Measurements from ENCODE around the gene FAM168A.

Gene FAM168A

DNA sequence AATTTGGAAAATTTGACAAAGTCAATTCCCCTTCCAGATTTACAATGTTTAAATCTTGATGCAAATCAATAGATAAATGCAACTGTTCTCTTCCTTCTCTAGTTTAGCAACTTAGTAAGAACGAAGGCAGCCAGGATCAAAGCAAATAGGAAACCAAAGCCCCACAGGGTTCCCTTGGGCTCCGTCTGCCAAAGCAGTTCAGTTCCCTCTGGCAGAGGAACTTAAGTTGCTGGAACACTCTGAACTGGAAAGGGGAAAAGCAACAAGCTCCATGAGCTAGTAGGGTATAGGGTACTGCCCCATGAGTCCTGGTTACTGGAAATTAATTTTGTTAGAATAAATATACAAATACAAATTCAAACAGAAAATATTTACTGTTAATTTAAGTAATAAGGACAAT lies 130.4 kb downstream of the FAM168A start:
- no peak for DNase-seq (ENCODE audit: low read depth)
- no peak overlapping the region for H3K4me3 ChIP-seq (ENCODE audit: low read depth, low read length)
- TF ChIP-seq, protein P1, sequence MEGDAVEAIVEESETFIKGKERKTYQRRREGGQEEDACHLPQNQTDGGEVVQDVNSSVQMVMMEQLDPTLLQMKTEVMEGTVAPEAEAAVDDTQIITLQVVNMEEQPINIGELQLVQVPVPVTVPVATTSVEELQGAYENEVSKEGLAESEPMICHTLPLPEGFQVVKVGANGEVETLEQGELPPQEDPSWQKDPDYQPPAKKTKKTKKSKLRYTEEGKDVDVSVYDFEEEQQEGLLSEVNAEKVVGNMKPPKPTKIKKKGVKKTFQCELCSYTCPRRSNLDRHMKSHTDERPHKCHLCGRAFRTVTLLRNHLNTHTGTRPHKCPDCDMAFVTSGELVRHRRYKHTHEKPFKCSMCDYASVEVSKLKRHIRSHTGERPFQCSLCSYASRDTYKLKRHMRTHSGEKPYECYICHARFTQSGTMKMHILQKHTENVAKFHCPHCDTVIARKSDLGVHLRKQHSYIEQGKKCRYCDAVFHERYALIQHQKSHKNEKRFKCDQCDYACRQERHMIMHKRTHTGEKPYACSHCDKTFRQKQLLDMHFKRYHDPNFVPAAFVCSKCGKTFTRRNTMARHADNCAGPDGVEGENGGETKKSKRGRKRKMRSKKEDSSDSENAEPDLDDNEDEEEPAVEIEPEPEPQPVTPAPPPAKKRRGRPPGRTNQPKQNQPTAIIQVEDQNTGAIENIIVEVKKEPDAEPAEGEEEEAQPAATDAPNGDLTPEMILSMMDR (IDR thresholded peaks at IDR 0.05; ENCODE audit: insufficient read depth, low read depth, low read length, missing control alignments) = no peak

DNA sequence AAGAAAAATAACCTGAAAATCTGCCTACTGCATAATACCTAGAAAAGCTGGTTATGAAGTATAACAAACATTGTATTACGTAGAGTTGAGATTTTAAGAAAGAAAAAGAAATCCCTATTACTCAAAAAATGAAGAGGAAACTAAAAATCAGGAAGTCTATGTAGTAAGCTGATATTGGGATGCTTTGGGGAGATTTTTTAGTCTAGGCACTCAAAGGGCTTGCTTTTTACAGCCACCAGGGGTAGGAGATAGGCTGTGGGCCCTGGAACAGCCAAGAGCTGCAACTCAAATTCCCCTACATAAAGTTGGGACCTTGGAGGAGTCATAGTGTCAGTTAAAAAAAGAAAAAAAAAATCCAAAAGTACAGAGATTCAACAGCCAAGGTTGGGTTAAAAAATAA lies 131.3 kb downstream of the FAM168A start:
- no peak for DNase-seq (ENCODE audit: low read depth)
- H3K4me3 ChIP-seq (ENCODE audit: low read depth, low read length) = no peak overlapping the region
- TF ChIP-seq, protein P1 (IDR thresholded peaks at IDR 0.05; ENCODE audit: insufficient read depth, low read depth, low read length, missing control alignments) = no peak

DNA sequence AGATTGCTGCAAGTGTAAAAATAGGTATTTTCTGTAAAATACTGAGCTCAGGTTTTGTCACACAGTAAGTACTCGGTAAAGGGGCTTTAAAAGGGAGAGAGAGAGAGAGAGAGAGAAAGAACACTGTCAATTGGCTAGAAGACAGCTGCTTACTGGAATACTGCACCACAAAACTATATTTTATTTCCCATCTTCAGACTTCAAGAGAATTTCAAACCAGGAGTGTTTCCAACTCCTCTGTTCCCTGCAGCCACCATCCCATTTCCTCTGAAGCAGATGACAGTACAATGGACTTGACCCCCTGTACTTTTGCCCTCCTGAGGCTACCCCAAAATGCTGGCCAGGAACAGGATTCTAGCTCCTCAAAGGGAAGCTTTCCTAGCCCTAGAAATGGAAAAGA lies 132.0 kb downstream of the FAM168A start:
- no peak for DNase-seq (ENCODE audit: low read depth)
- TF ChIP-seq, protein P1 (IDR thresholded peaks at IDR 0.05; ENCODE audit: insufficient read depth, low read depth, low read length, missing control alignments) = no peak
- H3K4me3 ChIP-seq (ENCODE audit: low read depth, low read length) = no peak overlapping the region

DNA sequence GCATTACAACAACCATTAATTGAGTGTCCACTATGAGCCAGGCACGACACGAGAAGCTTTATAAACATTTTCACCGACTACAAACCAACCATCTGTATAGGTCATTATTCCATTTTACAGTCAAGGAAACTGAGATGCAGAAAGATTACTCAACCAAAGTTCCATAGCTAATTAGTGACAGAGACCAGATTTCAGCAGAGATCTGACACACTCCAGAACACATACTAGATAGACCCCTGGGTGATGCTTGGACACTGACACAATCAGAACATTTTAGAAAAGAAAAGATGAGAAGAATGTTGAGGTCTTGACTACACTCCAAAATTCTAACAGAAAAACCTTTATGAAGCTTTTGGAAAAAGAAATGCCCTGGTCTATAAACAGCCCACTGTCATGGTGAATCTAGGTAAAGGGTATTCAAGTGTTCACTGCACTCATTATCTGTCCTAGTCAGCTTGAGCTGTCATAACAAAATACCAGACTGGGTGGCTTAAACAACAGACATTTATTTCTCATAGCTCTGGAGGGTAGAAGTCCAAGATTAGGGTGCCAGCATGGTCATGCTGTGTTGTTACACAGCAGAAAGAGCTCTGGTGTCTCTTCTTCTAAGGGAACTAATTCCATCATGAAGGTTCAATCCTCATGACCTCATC lies 132.8 kb downstream of the FAM168A start:
- TF ChIP-seq, protein P1 (IDR thresholded peaks at IDR 0.05; ENCODE audit: insufficient read depth, low read depth, low read length, missing control alignments) = no peak
- H3K4me3 ChIP-seq (ENCODE audit: low read depth, low read length) = no peak overlapping the region
- no peak for DNase-seq (ENCODE audit: low read depth)

DNA sequence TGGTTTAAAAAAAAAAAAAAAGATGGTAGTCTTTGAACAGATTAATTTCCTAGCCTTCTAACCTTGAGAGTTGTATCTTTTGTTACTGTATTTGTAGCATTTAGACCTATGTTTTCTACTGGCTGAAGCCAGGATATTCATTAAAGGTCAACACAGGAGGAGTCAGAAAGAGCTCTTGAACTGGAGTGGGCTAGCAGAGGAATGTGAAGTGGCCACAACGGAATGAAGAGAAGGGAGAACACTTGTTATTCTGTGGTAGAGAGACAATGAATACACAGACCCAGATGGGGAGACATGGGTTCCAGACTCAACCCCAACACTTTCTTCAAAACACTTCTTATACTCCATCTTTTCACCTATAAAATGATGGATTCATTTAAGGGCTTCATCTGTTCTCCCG lies 133.6 kb downstream of the FAM168A start:
- DNase-seq (ENCODE audit: low read depth) = no peak
- H3K4me3 ChIP-seq (ENCODE audit: low read depth, low read length) = no peak overlapping the region
- TF ChIP-seq, protein P1 (IDR thresholded peaks at IDR 0.05; ENCODE audit: insufficient read depth, low read depth, low read length, missing control alignments) = no peak

DNA sequence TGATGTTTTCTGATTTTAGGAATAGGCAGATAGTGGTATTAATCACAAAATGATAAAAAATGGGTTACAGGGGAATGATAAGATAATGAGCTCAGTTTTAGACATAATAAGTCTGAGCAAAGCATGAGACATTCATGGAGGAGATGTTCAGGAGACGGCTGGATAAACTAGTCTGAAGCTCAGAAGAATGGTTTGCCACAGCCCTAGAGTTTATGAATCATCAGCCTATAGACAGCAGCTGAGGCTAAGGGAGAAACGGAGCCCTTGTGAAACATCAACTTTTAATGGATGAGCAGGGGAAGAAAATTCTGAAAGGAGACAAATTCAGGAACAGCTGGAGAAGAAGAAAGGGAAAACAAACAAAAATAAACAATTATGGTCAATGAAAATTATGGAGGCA lies 134.6 kb downstream of the FAM168A start:
- TF ChIP-seq, protein P1 (IDR thresholded peaks at IDR 0.05; ENCODE audit: insufficient read depth, low read depth, low read length, missing control alignments) = no peak
- H3K4me3 ChIP-seq (ENCODE audit: low read depth, low read length) = no peak overlapping the region
- DNase-seq (ENCODE audit: low read depth) = no peak

DNA sequence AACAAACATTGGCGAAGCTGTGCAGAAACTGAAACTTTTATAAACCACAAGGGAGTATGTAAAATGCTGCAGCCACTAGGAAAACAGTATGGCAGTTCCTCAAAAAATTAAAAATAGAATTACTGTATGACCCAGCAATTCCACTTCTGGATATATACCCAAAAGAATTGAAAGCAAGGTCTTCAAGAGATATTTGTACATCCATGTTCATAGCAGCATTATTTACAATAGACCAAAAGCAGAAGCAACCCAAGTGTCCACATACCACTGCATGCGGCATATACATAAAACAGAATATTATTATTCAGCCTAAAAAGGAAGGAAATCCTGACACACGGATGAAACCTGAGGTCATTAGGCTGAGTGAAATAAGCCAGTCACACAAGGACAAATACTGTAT lies 135.9 kb downstream of the FAM168A start:
- TF ChIP-seq, protein P1 (IDR thresholded peaks at IDR 0.05; ENCODE audit: insufficient read depth, low read depth, low read length, missing control alignments) = no peak

More for the DNA sequence above, 135.9 kb downstream of the FAM168A start:
- DNase-seq (ENCODE audit: low read depth) = no peak
- no peak overlapping the region for H3K4me3 ChIP-seq (ENCODE audit: low read depth, low read length)
